ENCODE data around the gene SPAG9.

Gene SPAG9

DNA sequence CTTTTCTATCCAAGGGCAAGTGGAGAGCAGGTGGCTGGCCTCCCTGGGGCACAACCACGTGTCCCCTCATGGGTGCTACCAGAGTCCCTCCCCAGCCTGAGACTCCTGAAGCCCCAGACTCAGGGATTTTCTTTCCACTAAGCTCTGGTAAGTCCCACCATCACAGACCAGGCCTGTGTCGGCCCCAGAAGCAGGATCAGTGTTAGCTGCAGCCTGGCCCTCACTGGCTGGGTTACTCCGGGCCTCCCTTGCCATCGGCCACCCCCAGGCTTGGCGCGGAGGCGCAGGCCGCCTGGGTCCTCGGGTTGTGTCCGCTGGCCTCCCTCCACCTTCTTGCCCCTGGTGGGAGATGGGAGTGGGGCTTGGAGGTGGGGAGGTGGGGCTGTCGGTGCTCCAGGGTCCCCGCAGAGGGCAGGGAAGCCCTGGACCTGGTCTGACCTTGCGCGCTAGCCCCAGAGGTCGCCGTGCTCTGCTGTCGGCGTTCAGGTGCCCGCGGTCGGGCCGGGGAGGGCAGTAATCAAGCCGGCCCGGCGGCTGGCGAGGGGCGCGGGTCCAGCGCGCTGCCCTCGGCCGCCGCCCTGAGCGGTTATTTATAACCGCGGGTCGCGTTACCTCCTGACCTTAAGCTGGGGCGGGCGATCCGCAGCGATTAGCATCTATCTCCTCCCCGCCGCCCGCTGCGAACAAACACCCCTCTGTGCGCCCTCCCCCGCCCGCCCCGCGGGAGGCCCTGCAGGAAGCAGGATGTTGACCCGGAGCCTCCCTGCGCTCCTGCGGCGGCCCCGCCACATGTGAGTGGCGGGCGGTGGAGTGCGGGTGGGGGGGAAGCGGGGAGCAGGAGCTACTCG, 176.4 kb downstream of the SPAG9 start (continued):
- TF ChIP-seq ZNF837 (tag by site-specific recombination; IDR thresholded peaks at IDR 0.05) (no peak), BCL11A (tag by site-specific recombination; IDR thresholded peaks at IDR 0.05; ENCODE audit: low read depth) (no peak), ZNF561 (tag by site-specific recombination; IDR thresholded peaks at IDR 0.05; ENCODE audit: borderline replicate concordance) (peak; percentile 72; the same call in 1 of the 2 replicates), ZNF571 (tag by site-specific recombination; IDR thresholded peaks at IDR 0.05) (no peak), ZNF843 (tag by site-specific recombination; IDR thresholded peaks at IDR 0.05) (no peak), ZFP3 (tag by site-specific recombination; IDR thresholded peaks at IDR 0.05; ENCODE audit: low read depth) (no peak), GFI1B (tag by site-specific recombination; IDR thresholded peaks at IDR 0.05) (no peak), ZNF121 (tag by site-specific recombination; IDR thresholded peaks at IDR 0.05) (0 out of 2 replicates have a peak, but pooled peaks have one; percentile 43), ZNF621 (tag by site-specific recombination; IDR thresholded peaks at IDR 0.05) (no peak), ZNF473 (tag by site-specific recombination; IDR thresholded peaks at IDR 0.05) (no peak), ZNF354C (tag by site-specific recombination; IDR thresholded peaks at IDR 0.05; ENCODE audit: borderline replicate concordance, low read depth) (no peak), BCL11B (tag by site-specific recombination; IDR thresholded peaks at IDR 0.05; ENCODE audit: low read depth) (no peak), ZNF10 (tag by site-specific recombination; IDR thresholded peaks at IDR 0.05) (no peak), HOXD13 (CRISPR knock-in tag; IDR thresholded peaks at IDR 0.05; ENCODE audit: borderline replicate concordance) (0 out of 2 replicates have a peak, but pooled peaks have one; percentile 12), ZFHX2 (tag by site-specific recombination; conservative IDR thresholded peaks at IDR 0.05) (peak; percentile 69), KLF8 (tag by site-specific recombination; IDR thresholded peaks at IDR 0.05) (peak; percentile 32; the same call in 1 of the 2 replicates), ZFP41 (tag by site-specific recombination; IDR thresholded peaks at IDR 0.05; ENCODE audit: borderline replicate concordance) (no peak), ZNF677 (tag by site-specific recombination; IDR thresholded peaks at IDR 0.05) (no peak), KLF1 (tag by site-specific recombination; IDR thresholded peaks at IDR 0.05) (peak; percentile 95), ZNF239 (tag by site-specific recombination; IDR thresholded peaks at IDR 0.05) (no peak), ZNF292 (tag by site-specific recombination; IDR thresholded peaks at IDR 0.05; ENCODE audit: borderline replicate concordance, low read depth) (no peak), ZNF133 (tag by site-specific recombination; IDR thresholded peaks at IDR 0.05) (no peak), ZSCAN30 (tag by site-specific recombination; IDR thresholded peaks at IDR 0.05) (no peak), ZNF394 (tag by site-specific recombination; IDR thresholded peaks at IDR 0.05; ENCODE audit: borderline replicate concordance) (0 out of 2 replicates have a peak, but pooled peaks have one; percentile 25), ZNF16 (tag by site-specific recombination; IDR thresholded peaks at IDR 0.05; ENCODE audit: low read depth) (no peak)
- TF ChIP-seq, protein P1, sequence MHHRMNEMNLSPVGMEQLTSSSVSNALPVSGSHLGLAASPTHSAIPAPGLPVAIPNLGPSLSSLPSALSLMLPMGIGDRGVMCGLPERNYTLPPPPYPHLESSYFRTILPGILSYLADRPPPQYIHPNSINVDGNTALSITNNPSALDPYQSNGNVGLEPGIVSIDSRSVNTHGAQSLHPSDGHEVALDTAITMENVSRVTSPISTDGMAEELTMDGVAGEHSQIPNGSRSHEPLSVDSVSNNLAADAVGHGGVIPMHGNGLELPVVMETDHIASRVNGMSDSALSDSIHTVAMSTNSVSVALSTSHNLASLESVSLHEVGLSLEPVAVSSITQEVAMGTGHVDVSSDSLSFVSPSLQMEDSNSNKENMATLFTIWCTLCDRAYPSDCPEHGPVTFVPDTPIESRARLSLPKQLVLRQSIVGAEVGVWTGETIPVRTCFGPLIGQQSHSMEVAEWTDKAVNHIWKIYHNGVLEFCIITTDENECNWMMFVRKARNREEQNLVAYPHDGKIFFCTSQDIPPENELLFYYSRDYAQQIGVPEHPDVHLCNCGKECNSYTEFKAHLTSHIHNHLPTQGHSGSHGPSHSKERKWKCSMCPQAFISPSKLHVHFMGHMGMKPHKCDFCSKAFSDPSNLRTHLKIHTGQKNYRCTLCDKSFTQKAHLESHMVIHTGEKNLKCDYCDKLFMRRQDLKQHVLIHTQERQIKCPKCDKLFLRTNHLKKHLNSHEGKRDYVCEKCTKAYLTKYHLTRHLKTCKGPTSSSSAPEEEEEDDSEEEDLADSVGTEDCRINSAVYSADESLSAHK (tag by site-specific recombination; IDR thresholded peaks at IDR 0.05): 0 out of 2 replicates have a peak, but pooled peaks have one; percentile 12
- TF ChIP-seq, protein P2, sequence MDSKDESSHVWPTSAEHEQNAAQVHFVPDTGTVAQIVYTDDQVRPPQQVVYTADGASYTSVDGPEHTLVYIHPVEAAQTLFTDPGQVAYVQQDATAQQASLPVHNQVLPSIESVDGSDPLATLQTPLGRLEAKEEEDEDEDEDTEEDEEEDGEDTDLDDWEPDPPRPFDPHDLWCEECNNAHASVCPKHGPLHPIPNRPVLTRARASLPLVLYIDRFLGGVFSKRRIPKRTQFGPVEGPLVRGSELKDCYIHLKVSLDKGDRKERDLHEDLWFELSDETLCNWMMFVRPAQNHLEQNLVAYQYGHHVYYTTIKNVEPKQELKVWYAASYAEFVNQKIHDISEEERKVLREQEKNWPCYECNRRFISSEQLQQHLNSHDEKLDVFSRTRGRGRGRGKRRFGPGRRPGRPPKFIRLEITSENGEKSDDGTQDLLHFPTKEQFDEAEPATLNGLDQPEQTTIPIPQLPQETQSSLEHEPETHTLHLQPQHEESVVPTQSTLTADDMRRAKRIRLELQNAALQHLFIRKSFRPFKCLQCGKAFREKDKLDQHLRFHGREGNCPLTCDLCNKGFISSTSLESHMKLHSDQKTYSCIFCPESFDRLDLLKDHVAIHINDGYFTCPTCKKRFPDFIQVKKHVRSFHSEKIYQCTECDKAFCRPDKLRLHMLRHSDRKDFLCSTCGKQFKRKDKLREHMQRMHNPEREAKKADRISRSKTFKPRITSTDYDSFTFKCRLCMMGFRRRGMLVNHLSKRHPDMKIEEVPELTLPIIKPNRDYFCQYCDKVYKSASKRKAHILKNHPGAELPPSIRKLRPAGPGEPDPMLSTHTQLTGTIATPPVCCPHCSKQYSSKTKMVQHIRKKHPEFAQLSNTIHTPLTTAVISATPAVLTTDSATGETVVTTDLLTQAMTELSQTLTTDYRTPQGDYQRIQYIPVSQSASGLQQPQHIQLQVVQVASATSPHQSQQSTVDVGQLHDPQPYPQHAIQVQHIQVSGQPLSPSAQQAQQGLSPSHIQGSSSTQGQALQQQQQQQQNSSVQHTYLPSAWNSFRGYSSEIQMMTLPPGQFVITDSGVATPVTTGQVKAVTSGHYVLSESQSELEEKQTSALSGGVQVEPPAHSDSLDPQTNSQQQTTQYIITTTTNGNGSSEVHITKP (tag by site-specific recombination; IDR thresholded peaks at IDR 0.05): no peak
- TF ChIP-seq, protein P3, sequence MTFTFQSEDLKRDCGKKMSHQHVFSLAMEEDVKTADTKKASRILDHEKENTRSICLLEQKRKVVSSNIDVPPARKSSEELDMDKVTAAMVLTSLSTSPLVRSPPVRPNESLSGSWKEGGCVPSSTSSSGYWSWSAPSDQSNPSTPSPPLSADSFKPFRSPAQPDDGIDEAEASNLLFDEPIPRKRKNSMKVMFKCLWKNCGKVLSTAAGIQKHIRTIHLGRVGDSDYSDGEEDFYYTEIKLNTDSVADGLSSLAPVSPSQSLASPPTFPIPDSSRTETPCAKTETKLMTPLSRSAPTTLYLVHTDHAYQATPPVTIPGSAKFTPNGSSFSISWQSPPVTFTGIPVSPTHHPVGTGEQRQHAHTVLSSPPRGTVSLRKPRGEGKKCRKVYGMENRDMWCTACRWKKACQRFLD (tag by site-specific recombination; IDR thresholded peaks at IDR 0.05): no peak
- TF ChIP-seq, protein P4, sequence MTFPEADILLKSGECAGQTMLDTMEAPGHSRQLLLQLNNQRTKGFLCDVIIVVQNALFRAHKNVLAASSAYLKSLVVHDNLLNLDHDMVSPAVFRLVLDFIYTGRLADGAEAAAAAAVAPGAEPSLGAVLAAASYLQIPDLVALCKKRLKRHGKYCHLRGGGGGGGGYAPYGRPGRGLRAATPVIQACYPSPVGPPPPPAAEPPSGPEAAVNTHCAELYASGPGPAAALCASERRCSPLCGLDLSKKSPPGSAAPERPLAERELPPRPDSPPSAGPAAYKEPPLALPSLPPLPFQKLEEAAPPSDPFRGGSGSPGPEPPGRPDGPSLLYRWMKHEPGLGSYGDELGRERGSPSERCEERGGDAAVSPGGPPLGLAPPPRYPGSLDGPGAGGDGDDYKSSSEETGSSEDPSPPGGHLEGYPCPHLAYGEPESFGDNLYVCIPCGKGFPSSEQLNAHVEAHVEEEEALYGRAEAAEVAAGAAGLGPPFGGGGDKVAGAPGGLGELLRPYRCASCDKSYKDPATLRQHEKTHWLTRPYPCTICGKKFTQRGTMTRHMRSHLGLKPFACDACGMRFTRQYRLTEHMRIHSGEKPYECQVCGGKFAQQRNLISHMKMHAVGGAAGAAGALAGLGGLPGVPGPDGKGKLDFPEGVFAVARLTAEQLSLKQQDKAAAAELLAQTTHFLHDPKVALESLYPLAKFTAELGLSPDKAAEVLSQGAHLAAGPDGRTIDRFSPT (tag by site-specific recombination; IDR thresholded peaks at IDR 0.05): peak; percentile 60
